ENCODE measurements around the gene SLC16A10. TPM values are rescaled to one million over a fixed set of nuclear protein-coding genes. Genes with fewer than 3 reads are reported as not detected.

Gene SLC16A10
- total and polyA plus RNA-seq, 2 of the 13 experiments (the other 11 are each of a cell fraction or from before 2014, with no cell fraction given) = 8.2 to 20.1 TPM

DNA sequence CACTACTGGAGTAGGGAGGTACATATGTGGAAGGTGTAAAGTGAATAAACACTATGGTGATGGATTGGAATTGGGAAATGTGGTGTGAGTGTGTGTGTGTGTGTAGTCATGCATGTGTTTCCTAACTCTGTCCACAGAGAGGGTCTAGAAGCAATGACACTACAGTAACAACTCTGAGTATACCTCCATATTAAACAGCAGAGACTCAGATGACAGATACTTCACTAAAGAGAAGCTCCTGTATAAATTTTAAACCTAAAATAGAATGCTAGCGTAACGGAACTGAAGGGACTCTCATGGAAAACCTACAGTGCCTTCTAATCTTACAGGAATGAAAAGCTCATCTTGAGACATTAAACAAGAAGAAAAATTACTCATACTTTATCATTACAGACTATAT, 150.5 kb downstream of the SLC16A10 start:
- CTCF ChIA-PET (ENCODE audit: low intra/inter-chr PET ratio, low total read pairs) = no interaction called here
- TF ChIP-seq ZFYVE20 (CRISPR knock-in tag; IDR thresholded peaks at IDR 0.05; ENCODE audit: borderline replicate concordance, low read depth) (no peak), ZNF256 (CRISPR knock-in tag; conservative IDR thresholded peaks at IDR 0.05) (no peak), POLR2G (IDR thresholded peaks at IDR 0.05; ENCODE audit: low read depth, low read length) (no peak), TMF1 (CRISPR knock-in tag; IDR thresholded peaks at IDR 0.05; ENCODE audit: low read depth) (no peak), IRX3 (CRISPR knock-in tag; IDR thresholded peaks at IDR 0.05; ENCODE audit: borderline replicate concordance, low read depth) (no peak)
- TF ChIP-seq, protein P1, sequence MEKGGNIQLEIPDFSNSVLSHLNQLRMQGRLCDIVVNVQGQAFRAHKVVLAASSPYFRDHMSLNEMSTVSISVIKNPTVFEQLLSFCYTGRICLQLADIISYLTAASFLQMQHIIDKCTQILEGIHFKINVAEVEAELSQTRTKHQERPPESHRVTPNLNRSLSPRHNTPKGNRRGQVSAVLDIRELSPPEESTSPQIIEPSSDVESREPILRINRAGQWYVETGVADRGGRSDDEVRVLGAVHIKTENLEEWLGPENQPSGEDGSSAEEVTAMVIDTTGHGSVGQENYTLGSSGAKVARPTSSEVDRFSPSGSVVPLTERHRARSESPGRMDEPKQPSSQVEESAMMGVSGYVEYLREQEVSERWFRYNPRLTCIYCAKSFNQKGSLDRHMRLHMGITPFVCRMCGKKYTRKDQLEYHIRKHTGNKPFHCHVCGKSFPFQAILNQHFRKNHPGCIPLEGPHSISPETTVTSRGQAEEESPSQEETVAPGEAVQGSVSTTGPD (CRISPR knock-in tag; IDR thresholded peaks at IDR 0.05) = no peak
- TF ChIP-seq, protein P2, sequence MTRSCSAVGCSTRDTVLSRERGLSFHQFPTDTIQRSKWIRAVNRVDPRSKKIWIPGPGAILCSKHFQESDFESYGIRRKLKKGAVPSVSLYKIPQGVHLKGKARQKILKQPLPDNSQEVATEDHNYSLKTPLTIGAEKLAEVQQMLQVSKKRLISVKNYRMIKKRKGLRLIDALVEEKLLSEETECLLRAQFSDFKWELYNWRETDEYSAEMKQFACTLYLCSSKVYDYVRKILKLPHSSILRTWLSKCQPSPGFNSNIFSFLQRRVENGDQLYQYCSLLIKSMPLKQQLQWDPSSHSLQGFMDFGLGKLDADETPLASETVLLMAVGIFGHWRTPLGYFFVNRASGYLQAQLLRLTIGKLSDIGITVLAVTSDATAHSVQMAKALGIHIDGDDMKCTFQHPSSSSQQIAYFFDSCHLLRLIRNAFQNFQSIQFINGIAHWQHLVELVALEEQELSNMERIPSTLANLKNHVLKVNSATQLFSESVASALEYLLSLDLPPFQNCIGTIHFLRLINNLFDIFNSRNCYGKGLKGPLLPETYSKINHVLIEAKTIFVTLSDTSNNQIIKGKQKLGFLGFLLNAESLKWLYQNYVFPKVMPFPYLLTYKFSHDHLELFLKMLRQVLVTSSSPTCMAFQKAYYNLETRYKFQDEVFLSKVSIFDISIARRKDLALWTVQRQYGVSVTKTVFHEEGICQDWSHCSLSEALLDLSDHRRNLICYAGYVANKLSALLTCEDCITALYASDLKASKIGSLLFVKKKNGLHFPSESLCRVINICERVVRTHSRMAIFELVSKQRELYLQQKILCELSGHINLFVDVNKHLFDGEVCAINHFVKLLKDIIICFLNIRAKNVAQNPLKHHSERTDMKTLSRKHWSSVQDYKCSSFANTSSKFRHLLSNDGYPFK (CRISPR knock-in tag; IDR thresholded peaks at IDR 0.05; ENCODE audit: borderline replicate concordance) = no peak
- TF ChIP-seq, protein P3, sequence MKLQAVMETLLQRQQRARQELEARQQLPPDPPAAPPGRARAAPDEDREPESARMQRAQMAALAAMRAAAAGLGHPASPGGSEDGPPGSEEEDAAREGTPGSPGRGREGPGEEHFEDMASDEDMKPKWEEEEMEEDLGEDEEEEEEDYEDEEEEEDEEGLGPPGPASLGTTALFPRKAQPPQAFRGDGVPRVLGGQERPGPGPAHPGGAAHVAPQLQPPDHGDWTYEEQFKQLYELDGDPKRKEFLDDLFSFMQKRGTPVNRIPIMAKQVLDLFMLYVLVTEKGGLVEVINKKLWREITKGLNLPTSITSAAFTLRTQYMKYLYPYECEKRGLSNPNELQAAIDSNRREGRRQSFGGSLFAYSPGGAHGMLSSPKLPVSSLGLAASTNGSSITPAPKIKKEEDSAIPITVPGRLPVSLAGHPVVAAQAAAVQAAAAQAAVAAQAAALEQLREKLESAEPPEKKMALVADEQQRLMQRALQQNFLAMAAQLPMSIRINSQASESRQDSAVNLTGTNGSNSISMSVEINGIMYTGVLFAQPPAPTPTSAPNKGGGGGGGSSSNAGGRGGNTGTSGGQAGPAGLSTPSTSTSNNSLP (IDR thresholded peaks at IDR 0.05; ENCODE audit: low read depth, low read length) = no peak
- TF ChIP-seq, protein P4, sequence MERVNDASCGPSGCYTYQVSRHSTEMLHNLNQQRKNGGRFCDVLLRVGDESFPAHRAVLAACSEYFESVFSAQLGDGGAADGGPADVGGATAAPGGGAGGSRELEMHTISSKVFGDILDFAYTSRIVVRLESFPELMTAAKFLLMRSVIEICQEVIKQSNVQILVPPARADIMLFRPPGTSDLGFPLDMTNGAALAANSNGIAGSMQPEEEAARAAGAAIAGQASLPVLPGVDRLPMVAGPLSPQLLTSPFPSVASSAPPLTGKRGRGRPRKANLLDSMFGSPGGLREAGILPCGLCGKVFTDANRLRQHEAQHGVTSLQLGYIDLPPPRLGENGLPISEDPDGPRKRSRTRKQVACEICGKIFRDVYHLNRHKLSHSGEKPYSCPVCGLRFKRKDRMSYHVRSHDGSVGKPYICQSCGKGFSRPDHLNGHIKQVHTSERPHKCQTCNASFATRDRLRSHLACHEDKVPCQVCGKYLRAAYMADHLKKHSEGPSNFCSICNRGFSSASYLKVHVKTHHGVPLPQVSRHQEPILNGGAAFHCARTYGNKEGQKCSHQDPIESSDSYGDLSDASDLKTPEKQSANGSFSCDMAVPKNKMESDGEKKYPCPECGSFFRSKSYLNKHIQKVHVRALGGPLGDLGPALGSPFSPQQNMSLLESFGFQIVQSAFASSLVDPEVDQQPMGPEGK (CRISPR knock-in tag; IDR thresholded peaks at IDR 0.05) = no peak
- TF ChIP-seq, protein P5, sequence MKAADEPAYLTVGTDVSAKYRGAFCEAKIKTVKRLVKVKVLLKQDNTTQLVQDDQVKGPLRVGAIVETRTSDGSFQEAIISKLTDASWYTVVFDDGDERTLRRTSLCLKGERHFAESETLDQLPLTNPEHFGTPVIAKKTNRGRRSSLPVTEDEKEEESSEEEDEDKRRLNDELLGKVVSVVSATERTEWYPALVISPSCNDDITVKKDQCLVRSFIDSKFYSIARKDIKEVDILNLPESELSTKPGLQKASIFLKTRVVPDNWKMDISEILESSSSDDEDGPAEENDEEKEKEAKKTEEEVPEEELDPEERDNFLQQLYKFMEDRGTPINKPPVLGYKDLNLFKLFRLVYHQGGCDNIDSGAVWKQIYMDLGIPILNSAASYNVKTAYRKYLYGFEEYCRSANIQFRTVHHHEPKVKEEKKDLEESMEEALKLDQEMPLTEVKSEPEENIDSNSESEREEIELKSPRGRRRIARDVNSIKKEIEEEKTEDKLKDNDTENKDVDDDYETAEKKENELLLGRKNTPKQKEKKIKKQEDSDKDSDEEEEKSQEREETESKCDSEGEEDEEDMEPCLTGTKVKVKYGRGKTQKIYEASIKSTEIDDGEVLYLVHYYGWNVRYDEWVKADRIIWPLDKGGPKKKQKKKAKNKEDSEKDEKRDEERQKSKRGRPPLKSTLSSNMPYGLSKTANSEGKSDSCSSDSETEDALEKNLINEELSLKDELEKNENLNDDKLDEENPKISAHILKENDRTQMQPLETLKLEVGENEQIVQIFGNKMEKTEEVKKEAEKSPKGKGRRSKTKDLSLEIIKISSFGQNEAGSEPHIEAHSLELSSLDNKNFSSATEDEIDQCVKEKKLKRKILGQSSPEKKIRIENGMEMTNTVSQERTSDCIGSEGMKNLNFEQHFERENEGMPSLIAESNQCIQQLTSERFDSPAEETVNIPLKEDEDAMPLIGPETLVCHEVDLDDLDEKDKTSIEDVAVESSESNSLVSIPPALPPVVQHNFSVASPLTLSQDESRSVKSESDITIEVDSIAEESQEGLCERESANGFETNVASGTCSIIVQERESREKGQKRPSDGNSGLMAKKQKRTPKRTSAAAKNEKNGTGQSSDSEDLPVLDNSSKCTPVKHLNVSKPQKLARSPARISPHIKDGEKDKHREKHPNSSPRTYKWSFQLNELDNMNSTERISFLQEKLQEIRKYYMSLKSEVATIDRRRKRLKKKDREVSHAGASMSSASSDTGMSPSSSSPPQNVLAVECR (CRISPR knock-in tag; IDR thresholded peaks at IDR 0.05; ENCODE audit: borderline replicate concordance) = no peak

More for the DNA sequence above, 150.5 kb downstream of the SLC16A10 start:
- FAIRE-seq (no peak), DNase-seq (ENCODE audit: low spot score) (no peak), ATAC-seq (no peak)
- no peak overlapping the region for H3K4me3 ChIP-seq (replicated peaks in 1 of 3; ENCODE audit: insufficient read depth in 1 of 3, low read depth in 2 of 3, low read length in 3 of 3)
- H3K4me1 ChIP-seq (ENCODE audit: insufficient read depth, low read length) = peaks cover 13% of the 10 kb centered on the region; the same call in 1 of the 2 replicates
- no peak overlapping the region for H3K9ac ChIP-seq (ENCODE audit: insufficient read depth, low read depth, low read length)
- H2AFZ ChIP-seq (ENCODE audit: low read length) = no peak overlapping the region
- no peak overlapping the region for H3K4me2 ChIP-seq (ENCODE audit: low read depth, low read length)
- BruUV-seq (replicated peaks) = no TSS peak
- intact Hi-C loops (cut with micrococcal nuclease; ENCODE audit: unreplicated experiment) (no loop called here), in situ Hi-C loops (cut with HindIII; ENCODE audit: extremely low pct_ligation_motif_present, low pct_unique_long_range_greater_than_20kb) (no loop called here)
- POLR2A ChIA-PET = no interaction called here
- 95% methylated on average over 2 of the region's 2 CpGs for WGBS (ENCODE audit: low lambda C conversion rate)
- no peaks in the 10 kb centered on the region for H4K20me1 ChIP-seq (ENCODE audit: insufficient read depth, low read length)
- no peaks in the 10 kb centered on the region for H3K36me3 ChIP-seq (replicated peaks in 1 of 2; ENCODE audit: control insufficient read depth in 1 of 2, insufficient read depth in 2 of 2, low read length in 2 of 2)
- no peaks in the 10 kb centered on the region for H3K27me3 ChIP-seq (ENCODE audit: control insufficient read depth in 1 of 2, insufficient read depth in 2 of 2, low read length in 2 of 2)
- no peaks in the 10 kb centered on the region for H3K79me2 ChIP-seq (ENCODE audit: insufficient read depth, low read length)
- no peak overlapping the region for H3K27ac ChIP-seq (ENCODE audit: extremely low read length, insufficient read depth, low read length)
- H3K9me3 ChIP-seq (ENCODE audit: low read length) = no peaks in the 10 kb centered on the region
